Hepatocyte (in vitro differentiated cells): ENCODE measurements around the gene STARD8. TPM values are rescaled to one million over a fixed set of nuclear protein-coding genes. Genes with fewer than 3 reads are reported as not detected.
"Not testable (repeated sequence)": the region's sequence is repeated elsewhere in the genome, so short reads cannot be mapped to it uniquely, and the experiment has no call there.

Experiments used
- DNase-seq: peaks from one replicate; pipeline ENCODE4 v3.0.0-alpha.2; 2016; ENCODE audit warnings: low spot score
- H2AFZ ChIP-seq: fragments of 200-600 bp; sonication (generic); 2 replicates; pipeline ENCODE4 v1.6.0; 2016; ENCODE audit warnings: antibody characterized with exemption, mild to moderate bottlenecking
- H3K27ac ChIP-seq: fragments of 200-600 bp; sonication (generic); 2 replicates; pipeline ENCODE4 v1.5.1; 2016; ENCODE audit warnings: mild to moderate bottlenecking
- H3K27me3 ChIP-seq: fragments of 200-600 bp; sonication (generic); 2 replicates; pipeline ENCODE4 v1.6.1; 2016
- H3K36me3 ChIP-seq: fragments of 200-600 bp; sonication (generic); replicated peaks from 2 replicates; pipeline ENCODE4 v1.5.1; 2016; ENCODE audit warnings: low read depth; ENCODE audit not compliant: insufficient read depth
- H3K4me1 ChIP-seq: fragments of 200-600 bp; sonication (generic); 2 replicates; pipeline ENCODE4 v1.5.1; 2016; ENCODE audit warnings: mild to moderate bottlenecking, moderate library complexity; ENCODE audit not compliant: insufficient read depth
- H3K4me2 ChIP-seq: fragments of 200-600 bp; sonication (generic); 2 replicates; pipeline ENCODE4 v1.6.0; 2016
- H3K4me3 ChIP-seq: fragments of 200-600 bp; sonication (generic); 2 replicates; pipeline ENCODE4 v1.5.1; 2016; ENCODE audit warnings: mild to moderate bottlenecking
- H3K79me2 ChIP-seq: fragments of 200-600 bp; sonication (generic); 2 replicates; pipeline ENCODE4 v1.6.0; 2017; ENCODE audit warnings: mild to moderate bottlenecking
- H3K9me2 ChIP-seq: fragments of 200-600 bp; sonication (generic); replicated peaks from 2 replicates; pipeline ENCODE4 v1.6.0; 2017; ENCODE audit warnings: mild to moderate bottlenecking; ENCODE audit not compliant: insufficient read depth
- H3K9me3 ChIP-seq: fragments of 200-600 bp; sonication (generic); 2 replicates; pipeline ENCODE4 v1.5.1; 2016; ENCODE audit warnings: low read depth, mild to moderate bottlenecking
- H4K20me1 ChIP-seq: fragments of 200-600 bp; sonication (generic); 2 replicates; pipeline ENCODE4 v1.6.0; 2016; ENCODE audit warnings: mild to moderate bottlenecking; ENCODE audit not compliant: insufficient read depth, poor library complexity, severe bottlenecking
- EZH2 ChIP-seq: fragments of 200-600 bp; sonication (generic); IDR thresholded peaks from 2 replicates; pipeline ENCODE4 v1.6.1; 2016; ENCODE audit warnings: antibody characterized with exemption, mild to moderate bottlenecking, borderline replicate concordance
- EZH2phosphoT487 ChIP-seq: fragments of 200-600 bp; sonication (generic); IDR thresholded peaks from one replicate; pipeline ENCODE4 v1.6.1; 2018; ENCODE audit warnings: antibody characterized with exemption, mild to moderate bottlenecking, low read depth, moderate library complexity; ENCODE audit not compliant: unreplicated experiment, severe bottlenecking
- WGBS: methylation state at CpG from one replicate; pipeline ENCODE4 v1.1.6; 2016; ENCODE audit warnings: low lambda C conversion rate; ENCODE audit errors: missing lambda C conversion rate; 5-methylcytosine and 5-hydroxymethylcytosine counted together
- polyA plus RNA-seq: library from polyadenylated mRNA; unstranded; fragments of >200 nt; fragmentation: Nextera tagmentation; extraction: Ambion mirVana; gene quantifications from 2 replicates; pipeline ENCODE4 v1.2.1, GENCODE V29; 2016
- total RNA-seq: library from RNA; depleted of rRNA; stranded (reverse); fragments of >200 nt; gene quantifications from 2 replicates; pipeline ENCODE4 v1.2.3, GENCODE V29; 2014
- TF ChIP-seq, protein P1 (sequence below): fragments of 200-600 bp; sonication (generic); IDR thresholded peaks from 2 replicates; pipeline ENCODE4 v1.5.1; 2016; ENCODE audit warnings: antibody characterized with exemption, mild to moderate bottlenecking; ENCODE audit not compliant: poor library complexity

STARD8 gene
- total and polyA plus RNA-seq, 2 experiments from 2014 or later, result 1.1 to 3.3 TPM

DNA sequence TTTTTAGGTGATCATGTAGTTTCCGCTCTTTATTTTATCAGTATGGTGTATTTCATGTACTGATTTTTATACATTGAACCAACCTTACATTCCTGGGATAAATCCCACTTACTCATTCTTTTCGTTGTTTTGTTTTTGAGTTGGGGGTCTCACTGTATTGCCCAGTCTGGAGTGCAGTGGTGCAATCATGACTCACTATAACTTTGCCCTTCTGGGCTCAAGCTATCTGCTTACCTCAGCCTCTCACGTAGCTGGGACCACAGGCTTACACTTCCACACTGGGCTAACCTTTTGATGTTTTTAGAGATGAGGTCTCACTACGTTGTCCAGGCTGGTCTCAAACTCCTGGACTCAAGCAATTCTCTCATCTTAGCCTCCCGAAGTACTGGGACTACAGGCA, 19.5 kb upstream of the STARD8 start:
- Histone ChIP-seq H3K4me3 (no peak overlapping the region), H3K79me2 (no peaks in the 10 kb centered on the region), H3K27ac (no peak overlapping the region), H3K4me2 (no peak overlapping the region), H2AFZ (no peak overlapping the region), H4K20me1 (no peaks in the 10 kb centered on the region), H3K4me1 (no peaks in the 10 kb centered on the region), H3K9me2 (no peaks in the 10 kb centered on the region), H3K27me3 (no peaks in the 10 kb centered on the region), H3K36me3 (no peaks in the 10 kb centered on the region), H3K9me3 (no peaks in the 10 kb centered on the region)
- TF ChIP-seq, protein P1, sequence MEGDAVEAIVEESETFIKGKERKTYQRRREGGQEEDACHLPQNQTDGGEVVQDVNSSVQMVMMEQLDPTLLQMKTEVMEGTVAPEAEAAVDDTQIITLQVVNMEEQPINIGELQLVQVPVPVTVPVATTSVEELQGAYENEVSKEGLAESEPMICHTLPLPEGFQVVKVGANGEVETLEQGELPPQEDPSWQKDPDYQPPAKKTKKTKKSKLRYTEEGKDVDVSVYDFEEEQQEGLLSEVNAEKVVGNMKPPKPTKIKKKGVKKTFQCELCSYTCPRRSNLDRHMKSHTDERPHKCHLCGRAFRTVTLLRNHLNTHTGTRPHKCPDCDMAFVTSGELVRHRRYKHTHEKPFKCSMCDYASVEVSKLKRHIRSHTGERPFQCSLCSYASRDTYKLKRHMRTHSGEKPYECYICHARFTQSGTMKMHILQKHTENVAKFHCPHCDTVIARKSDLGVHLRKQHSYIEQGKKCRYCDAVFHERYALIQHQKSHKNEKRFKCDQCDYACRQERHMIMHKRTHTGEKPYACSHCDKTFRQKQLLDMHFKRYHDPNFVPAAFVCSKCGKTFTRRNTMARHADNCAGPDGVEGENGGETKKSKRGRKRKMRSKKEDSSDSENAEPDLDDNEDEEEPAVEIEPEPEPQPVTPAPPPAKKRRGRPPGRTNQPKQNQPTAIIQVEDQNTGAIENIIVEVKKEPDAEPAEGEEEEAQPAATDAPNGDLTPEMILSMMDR, result no peak
- TF ChIP-seq EZH2, result no peak
- no peak for TF ChIP-seq EZH2phosphoT487
- 84% methylated on average over 5 of the region's 5 CpGs for WGBS
- no peak for DNase-seq

DNA sequence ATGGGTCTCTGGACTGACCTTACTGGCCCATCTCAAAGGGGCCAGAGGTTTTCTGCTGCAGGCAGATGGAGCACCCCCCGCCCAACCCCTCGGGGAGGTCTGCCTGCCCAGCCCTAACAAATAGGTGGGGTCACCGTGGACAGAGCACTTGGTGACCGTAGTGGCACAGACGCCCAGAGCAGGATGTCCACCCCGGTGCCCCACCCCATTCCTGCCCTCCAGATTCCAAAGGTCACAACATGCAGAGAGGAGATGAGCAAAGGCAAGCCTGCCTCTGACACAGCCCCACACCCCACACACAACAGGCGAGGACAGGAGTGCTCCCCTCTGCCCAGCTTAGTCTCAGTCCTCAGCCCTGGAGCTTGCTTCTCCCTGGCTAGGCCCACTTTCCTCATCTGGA, 17.5 kb upstream of the STARD8 start:
- H3K9me3 ChIP-seq, H3K4me2 ChIP-seq, H2AFZ ChIP-seq, H4K20me1 ChIP-seq, H3K27ac ChIP-seq, H3K4me3 ChIP-seq, H3K79me2 ChIP-seq, H3K9me2 ChIP-seq, H3K4me1 ChIP-seq, H3K27me3 ChIP-seq, H3K36me3 ChIP-seq, DNase-seq: not testable (repeated sequence)
- WGBS, result 55% methylated on average over 6 of the region's 7 CpGs

DNA sequence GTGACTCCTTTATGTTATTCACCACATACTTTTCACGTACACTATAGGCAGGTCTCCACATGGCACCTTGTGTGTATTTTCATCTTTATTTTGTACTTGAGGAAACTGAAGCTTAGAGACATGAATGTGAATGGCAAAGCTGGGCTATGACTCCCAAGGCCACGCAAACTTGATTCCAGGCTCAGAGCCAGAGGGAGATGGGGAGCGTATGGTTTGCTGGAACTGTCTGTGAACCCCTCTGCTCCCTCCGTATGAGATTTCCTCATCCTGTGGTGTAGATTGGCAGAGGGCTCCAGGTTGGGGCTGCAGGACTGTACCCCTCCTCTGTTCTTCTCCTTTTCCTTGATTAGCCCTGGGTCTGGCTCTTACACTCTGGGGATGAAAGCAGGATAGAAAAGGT, 16.1 kb upstream of the STARD8 start:
- Histone ChIP-seq H3K27me3 (no peaks in the 10 kb centered on the region), H3K36me3 (no peaks in the 10 kb centered on the region), H3K4me3 (no peak overlapping the region), H3K9me2 (no peaks in the 10 kb centered on the region), H2AFZ (no peak overlapping the region), H3K27ac (no peak overlapping the region), H3K4me2 (no peak overlapping the region), H3K79me2 (no peaks in the 10 kb centered on the region), H3K4me1 (no peaks in the 10 kb centered on the region), H4K20me1 (no peaks in the 10 kb centered on the region), H3K9me3 (no peaks in the 10 kb centered on the region)
- TF ChIP-seq EZH2, result no peak
- TF ChIP-seq, protein P1, result no peak
- DNase-seq, result no peak
- 68% methylated on average over 4 of the region's 4 CpGs for WGBS

DNA sequence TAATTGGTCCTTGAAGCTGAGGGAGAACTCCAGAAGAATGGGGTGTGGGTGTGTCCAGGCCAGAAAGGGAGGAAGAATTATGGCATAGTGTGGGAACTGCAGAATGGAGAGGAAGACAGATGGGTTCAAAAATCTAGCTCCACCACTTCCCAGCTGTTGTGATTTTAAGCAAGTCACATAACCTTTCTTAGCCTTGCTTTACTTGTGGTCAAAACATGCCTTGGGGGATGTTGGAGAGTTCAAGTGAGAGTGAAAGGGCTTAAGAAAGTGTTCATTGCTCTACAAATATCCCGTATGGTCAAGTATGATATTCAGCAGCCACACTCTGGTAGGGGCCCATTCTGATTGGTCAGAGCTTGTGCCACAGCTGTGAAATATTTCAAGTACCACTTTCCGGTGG, 15.0 kb upstream of the STARD8 start:
- Histone ChIP-seq H4K20me1 (no peaks in the 10 kb centered on the region), H2AFZ (no peak overlapping the region), H3K27me3 (no peaks in the 10 kb centered on the region), H3K4me2 (no peak overlapping the region), H3K36me3 (no peaks in the 10 kb centered on the region), H3K27ac (no peak overlapping the region), H3K9me3 (no peaks in the 10 kb centered on the region), H3K4me3 (no peak overlapping the region), H3K9me2 (no peaks in the 10 kb centered on the region), H3K79me2 (no peaks in the 10 kb centered on the region), H3K4me1 (no peaks in the 10 kb centered on the region)
- WGBS, result 90% methylated on average over 2 of the region's 2 CpGs
- TF ChIP-seq EZH2 (no peak), EZH2phosphoT487 (no peak)
- TF ChIP-seq, protein P1, result no peak
- DNase-seq, result no peak
